AML-193 (cell line): Measurements from ENCODE around the gene TMEM266.

Experiments
- DNase-seq, 2 experiments: peaks; one replicate each; lab custom pipeline; 2025; lab: John Stamatoyannopoulos, UW

TMEM266 gene

DNA sequence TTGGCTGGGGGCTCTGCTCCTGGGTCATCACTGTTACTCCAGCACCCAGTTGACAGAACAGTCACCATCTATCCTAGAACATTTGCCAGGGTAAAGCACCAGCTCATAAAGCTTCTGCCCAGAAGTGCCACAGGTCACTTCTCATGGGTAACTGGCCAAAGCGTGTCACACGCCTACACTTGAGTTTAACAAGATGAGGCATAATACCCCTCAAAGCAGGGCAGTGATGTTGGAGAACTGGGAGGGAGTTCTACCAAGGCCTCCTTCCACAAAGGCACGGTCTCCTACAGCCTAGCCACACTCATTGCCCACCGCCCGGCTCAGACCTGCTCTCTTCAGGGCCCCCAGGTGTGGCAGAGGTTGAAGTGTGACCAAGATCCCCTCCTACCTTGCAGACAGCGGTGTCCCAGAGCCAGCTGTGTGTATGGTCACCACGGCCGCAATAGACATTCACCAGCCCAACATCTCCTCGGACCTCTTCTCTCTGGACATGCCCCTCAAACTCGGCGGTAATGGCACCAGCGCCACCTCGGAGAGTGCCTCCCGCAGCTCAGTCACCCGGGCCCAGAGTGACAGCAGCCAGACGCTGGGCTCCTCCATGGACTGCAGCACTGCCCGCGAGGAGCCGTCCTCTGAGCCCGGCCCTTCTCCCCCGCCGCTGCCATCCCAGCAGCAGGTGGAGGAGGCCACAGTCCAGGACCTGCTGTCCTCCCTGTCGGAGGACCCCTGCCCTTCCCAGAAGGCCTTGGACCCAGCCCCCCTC, 143.7 kb downstream of the TMEM266 start:
- no peak for DNase-seq

DNA sequence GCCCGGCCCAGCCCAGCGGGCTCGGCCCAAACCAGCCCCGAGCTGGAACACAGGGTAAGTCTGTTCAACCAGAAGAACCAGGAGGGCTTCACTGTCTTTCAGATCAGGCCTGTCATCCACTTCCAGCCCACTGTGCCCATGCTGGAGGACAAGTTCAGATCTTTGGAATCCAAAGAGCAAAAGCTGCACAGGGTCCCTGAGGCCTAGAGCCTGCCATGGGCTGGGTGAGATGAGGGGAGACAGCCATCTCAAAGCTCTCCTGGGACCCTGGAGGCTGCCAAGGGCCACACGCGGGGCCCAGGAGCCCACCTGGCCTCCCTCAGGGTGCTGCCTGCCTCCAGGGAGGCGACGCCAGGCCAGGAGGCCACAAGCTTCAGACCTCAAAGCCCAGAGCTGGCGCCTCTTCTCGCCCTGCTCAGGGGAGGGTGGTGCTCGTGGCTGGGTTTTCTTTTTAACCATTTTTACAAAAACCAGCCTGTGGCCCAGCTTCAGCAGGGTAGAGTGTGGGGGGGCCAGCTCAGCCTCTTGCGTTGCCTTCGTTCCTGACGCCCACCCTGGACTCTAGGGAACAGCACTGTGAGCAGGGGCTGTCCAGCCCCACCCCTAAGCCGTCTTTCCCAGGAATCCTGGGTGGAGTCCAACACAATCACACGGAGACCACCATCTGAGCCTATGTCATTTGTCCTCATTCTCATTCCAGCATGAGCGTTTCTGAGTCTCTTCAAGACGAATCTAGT, 144.5 kb downstream of the TMEM266 start:
- DNase-seq: no peak

DNA sequence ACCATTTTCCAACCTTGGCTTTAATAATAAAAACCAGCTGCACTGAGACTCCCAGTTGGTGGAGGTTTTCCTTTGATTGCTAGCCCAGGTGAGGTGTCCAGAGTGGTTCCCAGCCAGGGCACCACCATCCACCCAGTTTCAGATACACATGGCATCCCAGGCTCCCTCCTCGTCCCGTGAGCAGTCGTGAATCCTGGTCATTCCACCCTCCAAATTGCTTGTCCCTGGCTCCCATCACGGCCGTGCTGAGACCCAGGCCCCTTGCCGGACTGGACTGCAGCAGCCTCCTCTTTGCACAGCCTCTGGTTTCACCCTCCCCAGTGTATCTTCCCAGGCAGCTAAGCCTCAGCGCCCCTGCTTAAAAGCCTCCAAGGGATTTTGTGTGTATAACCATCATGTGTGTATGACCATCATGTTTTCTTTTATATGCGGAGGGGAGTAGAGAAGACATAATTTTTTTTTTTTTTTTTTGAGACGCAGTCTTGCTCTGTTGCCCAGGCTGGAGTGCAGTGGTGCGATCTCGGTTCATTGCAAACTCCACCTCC, 145.2 kb downstream of the TMEM266 start:
- no peak for DNase-seq

DNA sequence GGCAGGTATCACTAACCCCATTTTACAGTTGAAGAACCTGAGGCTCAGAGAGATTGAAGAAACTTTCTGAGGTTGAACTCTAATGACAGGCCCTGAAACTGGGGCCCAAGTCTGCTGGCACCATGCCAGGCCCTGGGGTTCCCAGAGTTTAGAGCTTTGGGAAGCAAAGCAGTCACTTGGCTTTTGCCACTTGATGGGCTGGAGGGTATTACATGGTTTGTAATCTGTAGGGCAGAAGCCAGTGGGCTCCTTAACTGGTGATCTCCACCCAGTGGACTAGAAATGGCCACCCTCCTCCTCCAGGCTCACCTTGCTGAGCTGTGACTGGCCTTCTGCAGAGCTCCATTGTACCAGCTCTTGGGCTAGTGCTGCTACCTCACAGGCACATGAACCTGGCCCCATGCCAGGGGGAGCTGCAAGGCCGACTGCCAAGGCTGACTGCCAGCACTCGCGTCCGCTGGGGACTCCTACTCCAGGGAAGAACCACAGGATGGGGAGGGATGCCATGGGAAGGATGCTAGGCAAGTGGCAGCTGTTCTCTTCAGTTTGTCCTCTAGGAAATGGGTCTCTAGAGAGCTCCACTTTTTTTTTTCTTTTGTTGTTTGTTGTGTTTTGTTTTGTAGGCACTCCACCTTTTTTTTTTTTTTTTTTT, 146.7 kb downstream of the TMEM266 start:
- DNase-seq: no peak

DNA sequence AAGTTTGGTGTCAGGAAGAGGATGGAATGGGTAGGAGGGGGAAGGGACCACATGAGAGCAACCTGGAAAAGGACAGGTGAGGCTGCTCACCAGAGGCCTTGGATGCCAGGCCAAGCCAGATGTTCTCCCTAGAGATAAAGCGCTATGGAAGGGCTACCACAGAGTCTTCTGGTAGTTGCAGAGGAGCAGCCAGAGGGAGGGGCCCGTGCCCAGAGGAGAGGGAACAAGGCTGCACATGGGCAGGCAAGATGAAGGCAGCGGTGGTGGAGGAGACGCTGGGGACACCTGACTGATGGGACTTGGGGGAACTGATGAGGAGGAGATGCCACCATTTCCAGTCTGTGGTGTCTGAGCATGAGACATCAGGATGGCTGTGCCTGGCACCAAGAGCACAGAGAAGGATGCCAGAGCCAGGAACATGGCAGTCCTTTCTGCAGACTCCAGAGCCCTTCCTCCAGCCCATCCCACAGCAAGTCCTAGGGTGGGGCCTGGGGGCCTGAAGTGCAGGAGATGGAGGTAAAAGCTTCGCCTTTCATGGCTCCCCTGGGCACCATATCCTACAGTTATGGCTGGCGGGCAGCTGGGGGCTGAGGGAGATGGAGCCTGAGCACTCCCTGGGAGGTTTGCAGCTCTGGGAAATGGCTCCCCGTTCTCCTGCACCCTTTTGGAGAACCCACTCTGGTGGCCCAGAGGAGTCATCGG, 148.4 kb downstream of the TMEM266 start:
- no peak for DNase-seq

DNA sequence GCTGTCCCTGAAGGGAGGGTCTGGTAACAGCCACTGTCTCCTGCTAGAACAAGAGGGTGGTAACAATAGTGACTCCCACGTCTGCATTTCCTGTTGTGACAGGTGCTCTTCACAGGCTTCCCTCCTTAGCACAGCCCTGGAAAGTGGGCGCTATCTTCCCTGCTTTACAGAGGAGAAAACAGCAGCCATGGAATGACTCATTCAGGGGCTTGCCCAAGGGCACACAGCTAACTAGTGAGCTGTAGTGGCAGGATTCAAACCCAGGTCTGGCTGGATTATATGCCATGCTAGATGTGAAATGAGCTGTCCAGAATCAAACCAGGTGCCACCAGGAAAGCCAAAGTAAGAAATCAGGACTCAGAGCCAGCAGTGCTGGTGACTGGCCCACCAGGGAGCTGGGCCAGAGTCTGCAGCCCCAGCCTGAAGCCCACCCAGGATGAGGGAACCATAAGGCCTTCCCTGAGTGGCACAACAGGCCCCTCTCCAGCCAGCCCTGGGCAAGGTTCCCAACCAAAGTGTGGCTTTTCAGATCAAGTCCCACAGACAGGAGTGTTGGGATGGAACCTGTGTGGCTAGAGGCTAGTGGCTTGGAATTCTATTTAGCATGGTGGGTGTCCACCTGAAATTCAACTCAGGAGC, 149.1 kb downstream of the TMEM266 start:
- DNase-seq: no peak

DNA sequence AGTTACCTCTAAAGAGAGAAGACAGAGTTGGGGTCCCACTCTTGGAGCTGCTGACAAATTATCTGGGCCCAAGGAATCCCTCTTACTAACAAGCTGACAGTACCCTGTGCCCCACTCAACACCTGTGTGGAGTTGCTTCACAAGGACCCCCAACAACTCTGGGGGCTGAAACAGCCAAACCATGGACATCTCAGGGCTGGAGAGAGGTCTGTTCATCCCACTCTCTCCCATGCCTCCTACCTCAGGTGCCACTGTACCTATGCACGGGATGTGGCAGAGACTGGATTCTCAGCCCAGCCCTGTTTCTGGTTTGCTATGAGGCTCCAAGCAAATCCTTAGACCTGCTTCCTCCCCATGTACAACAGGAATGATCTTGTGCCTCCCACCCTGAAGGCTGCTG, 149.7 kb downstream of the TMEM266 start:
- no peak for DNase-seq

DNA sequence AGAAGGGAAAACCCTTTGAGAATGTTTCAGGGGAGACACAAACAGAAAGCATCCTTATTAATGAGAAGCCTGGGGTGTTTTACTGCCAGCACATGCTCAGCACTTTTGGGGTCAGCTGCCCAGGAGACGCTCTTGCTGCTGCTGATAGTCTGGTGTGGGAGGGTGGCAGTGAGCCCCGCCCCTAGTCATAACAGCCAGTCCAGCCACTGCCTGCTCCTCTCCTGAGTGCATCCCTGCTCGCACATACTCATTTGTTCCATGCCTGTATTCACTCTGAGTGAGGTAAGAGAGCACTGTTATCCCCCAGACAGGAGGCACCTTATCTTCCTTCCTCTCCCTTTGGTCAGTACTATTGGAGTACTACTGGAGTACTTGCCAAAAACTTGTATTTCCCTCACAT, 150.2 kb downstream of the TMEM266 start:
- DNase-seq: no peak

DNA sequence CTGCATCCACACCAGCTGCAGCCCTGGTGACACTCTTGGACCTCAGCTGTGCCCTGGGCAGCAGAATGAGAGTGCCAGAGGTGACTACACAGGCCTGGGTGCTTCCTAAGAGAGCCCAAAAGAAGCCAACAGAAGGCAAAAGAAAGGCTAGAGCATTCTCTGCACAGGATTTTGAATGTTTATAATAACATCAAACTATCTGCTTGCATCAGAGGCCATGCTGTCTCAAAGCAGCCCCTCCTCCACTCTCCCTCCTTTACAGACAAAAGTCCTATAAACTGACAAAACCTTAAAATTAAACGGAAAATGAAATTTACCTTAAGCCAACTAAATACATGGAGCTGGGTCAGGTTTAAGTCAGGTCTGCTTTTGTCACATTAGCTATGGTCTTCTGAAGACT, 155.8 kb downstream of the TMEM266 start:
- DNase-seq: no peak

DNA sequence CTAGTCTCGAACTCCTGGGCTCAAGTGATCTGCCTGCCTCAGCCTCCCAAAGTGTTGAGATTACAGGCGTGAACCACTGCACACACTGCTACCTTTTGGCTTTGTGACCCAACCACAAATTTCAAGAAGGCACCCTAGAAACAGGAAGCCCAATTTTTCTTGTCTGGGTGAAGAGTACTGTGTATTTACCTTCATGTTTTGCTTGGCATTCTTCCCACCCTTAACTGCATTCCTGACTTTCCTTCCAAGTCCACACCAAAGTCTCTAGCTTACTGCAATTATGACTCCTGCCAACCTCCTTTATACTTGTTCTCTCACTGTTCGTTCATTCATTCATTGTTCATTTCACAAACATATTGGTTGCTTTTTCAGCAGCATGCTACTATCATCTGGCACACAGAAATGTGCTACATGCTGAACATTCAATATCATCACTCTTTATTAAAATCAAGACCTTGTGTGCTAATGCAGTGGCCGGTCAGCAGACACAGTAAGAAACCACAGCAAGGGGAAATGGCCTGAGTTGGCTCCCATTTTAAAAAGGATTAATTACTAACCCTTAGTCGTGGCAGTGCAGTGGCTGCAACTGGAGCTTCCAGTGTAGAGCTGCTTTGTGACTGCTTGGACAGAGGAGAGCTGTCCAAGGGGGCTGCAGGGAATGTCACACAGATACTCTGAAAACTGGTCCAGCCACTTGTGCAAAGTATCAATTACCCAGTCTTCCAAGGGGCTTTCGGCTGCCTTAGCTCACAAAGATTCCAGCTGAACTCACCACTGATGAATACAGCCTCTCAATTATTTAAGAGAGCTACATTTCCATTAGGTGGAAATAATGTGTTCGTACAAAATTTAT, 157.5 kb downstream of the TMEM266 start:
- DNase-seq: no peak

DNA sequence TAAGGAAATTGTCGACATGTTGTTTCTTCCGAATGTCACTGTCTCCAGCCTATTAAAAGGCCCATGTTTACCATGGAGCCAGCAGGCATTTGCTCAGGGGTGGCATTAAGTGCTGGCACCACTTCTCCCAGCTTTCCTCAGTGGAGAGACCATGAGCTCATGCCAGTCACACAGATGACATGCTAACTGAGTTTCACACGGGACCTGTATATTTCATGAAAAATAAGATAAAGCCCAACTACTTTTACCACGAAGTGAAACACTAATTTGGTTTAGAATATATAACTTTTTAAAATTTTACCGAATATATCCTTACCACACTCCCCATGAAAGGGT, 158.1 kb downstream of the TMEM266 start:
- no peak for DNase-seq

DNA sequence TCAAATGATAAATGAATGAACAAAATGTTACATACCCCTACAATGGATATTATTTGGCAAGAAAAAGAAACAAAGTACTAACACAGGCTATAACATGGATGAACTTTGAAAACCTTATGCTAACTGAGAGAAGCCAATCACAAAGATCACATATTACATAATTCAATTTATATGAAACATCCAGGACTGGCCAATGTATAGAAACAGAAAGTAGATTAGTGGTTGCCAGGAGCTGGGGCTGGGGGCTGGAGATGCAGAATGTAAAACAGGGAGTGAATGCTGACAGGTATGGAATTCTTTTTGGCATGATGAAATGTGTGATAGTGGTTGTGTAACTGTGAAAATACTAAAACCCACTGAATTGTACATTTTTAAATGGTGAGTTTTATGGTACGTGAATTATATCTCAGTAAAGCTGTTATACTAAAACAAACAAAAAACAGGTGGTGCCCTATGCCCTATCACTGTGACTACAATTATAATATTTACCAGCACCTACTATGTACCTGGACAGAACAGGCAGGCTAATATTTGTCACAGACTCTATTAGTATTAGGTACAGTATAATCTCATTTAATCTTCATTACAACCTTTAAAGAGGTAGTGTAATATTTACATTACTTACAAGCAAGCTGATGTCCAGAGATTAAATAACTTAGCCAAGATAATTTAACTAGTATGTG, 161.4 kb downstream of the TMEM266 start:
- DNase-seq: no peak

DNA sequence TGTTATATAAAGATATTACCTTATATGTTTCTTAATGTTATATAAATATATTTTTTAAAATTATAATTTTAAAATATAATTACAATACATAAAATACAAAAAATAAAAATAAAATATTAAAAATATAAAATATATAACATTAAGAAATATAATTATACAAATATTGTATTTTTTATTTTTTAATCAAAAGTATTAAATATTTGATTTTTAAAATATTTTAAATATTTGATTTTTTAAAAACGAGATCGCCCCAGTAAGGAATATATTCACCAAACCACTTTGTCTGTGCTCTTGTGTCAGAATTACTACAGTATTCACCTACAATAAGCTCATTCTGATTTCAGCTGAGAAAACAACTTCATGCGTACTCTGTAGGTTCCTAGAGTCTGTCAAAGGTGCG, 162.4 kb downstream of the TMEM266 start:
- no peak for DNase-seq

DNA sequence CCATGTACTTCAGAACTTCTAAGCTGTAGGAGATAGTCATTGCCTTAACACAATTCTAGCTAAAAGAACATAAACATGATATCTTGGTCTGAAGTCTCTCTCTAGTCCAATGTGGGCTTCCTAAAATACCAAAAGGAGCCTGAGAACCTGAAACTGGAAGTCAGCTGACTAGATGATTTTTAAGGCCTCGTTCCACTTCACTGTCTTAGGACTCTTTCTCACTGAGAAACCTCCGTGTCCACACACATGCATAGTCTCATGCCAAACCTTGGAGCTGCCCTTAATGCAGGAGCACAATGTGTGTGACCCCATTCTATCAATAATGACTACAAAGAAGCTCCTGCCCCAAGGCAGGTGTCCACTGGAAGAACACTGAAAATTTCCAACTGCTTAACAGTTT, 163.7 kb downstream of the TMEM266 start:
- DNase-seq: no peak

DNA sequence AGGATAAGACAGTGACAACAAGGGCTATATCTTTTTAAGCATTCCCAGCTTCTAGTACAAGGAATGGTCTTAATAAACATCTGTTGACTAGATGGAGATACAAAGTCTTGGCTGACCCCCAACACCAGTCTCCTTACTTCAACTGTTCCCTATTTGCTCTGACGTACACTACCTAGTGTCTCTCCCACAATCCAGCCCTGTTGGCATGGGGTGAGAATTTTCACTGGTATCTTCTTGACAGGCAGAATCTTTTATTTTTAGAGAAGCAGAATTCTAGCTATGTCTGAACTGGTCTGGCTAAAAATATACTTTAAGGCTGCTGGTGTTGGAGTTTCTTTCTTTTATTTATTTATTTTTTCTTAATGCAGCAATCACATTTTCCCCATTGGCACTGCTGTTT, 169.5 kb downstream of the TMEM266 start:
- DNase-seq: no peak

DNA sequence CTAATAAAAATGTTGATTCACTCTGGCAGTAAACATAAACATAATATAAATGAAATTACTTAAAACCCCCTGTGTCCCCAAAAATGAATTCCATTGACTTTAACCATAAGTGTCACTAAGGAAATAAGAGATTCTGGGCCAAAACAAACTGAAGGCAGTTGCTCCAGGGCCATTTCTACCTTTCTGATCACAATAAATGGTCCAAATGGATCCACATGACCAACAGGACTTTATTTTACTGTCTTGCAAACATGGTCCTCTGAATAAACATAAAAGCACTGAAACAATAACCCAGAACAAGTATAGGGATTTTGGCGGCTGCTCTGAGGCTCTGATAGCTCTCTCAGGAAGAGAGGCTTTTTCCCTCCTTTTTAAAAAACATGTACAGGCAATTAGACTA, 174.1 kb downstream of the TMEM266 start:
- DNase-seq: no peak

DNA sequence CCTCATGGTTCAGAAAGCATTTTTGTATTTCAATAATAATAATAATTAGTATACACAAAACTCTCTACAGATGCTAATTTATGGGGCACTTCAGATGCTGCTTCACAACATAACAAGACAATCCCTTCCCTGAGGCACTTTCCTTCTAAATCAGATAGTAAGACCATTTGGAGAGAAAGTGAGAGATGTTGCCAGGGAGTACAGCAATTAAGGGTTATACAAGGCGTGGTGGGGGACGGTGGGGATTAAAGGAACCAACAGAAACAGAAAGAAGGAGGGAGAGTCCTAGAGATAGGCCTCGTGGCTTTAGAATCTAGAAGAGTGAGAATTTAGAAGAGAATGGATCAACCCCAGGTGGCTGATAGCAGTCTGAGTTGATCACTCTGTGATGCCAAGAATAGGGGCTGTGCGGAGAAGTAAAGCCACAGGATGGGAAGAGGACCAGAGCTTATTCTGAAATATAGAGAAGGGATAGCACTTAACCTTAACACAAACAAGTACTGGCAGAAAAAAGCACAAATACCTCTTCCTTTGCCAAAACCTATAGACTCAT, 174.6 kb downstream of the TMEM266 start:
- DNase-seq: no peak

DNA sequence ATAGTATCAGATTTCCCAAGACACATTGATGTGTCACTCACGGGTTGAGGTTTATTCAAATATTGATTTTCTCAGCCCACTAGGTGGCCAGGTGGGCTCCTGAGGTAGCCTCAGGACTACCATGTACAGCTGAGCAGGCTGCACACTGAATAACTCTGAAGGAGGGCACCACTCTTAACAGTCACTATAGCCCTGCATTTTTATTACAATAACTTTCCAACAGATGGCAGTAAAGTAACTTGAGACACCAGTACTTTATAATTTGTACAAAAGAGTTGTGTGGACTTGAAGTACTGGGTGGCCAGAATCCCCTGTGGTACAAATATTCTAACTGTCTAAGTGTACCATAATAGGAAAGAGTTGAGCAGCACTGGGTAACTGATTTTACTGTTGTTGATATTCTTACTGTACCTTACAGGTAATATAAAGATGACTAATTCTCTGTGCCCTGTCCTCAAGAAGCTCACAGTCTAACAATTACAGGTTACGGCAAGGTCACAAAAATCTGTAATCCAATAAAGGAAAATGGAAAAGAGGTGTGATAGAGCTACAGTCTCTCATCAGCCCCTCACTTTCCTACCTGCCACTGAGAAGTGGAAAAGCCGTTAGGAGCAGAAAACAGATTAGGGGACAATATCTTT, 175.5 kb downstream of the TMEM266 start:
- DNase-seq: peak; percentile 38 to 61

DNA sequence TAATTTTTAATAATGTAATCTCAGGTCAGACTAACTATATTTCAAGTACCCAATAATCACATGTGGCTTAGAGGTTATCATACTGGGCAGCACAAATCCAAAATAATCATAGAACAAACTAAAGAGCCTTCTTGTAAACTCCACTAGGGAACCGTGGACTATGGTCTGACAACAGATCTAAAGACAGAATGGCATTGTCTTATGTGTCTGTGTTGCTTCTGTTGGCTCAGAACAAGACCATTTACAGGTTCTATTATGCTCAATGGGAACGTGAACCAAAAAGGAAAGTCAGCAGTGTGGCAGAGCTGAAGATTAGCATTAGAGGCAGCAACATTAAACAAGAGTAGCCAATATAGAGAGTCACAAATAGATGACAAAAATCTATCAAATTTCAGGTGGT, 176.6 kb downstream of the TMEM266 start:
- DNase-seq: no peak

DNA sequence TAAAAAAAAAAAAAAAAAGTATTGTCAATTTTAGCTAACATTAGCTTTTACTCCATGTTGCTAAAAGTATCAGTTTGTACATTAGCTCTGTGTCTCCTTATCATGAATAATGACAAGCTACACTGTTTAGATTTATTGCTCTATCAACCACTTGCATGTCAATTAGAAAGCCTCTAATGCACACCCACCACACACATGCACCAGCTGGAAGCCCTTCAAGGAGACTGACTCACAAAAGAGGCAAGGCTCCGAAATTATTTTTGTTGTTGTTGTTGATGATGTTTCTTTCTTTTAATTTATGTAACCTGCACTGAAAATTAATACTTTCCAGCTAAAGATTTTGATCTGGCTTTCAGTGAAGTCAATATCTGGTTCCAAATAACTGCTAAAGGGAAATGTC, 180.0 kb downstream of the TMEM266 start:
- no peak for DNase-seq
